ENCODE results near the gene RAP1A.
"Not testable (repeated sequence)": the region's sequence is repeated elsewhere in the genome, so short reads cannot be mapped to it uniquely, and the experiment has no call there.

The RAP1A gene

GRCh38 chr1:111735321-111735720 is 115.7 kb downstream of the RAP1A start:
- Mint-ChIP-seq H3K4me3 (no peak overlapping the region), H3K4me1 (peaks cover 31% of the 10 kb centered on the region), H3K27ac (no peak overlapping the region), H3K36me3 (no peaks in the 10 kb centered on the region), H3K9me3 (no peaks in the 10 kb centered on the region), H3K27me3 (peaks cover 9% of the 10 kb centered on the region)
- no peak for ATAC-seq

DNA sequence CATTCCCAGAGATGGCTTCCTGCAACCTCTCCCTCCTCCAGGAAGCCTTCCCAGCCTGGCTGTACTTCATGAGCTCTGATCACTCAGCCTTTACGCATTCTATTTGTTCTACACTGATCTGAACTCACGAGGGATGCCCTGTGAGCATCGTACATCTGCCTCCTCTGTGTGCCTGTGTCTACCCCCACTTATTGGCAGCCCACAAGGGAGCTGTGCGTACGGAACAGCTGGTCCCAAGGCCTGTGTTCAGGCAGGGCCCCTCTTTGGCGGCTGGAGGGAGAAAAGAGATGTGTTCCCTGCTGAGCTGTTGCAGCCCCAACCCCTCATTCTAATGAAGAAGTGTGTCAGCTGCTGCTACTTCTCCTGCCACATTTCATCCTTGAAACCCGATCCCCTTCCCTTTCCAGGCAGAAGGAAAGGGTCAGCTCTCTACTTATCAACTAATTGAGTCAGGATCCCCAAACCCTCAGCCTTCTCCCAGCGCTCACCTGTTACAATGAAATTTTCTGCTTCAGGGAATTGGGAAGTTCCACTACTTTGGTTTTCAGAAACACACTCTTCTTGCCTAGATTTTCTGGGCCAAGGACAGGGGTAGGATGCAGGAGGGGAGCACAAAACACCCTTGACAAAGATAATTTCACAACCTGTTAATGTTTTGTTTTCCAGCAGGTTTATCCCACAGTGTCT is 116.4 kb downstream of the RAP1A start:
- no peaks in the 10 kb centered on the region for H3K9me3 Mint-ChIP-seq
- no peaks in the 10 kb centered on the region for H3K36me3 Mint-ChIP-seq
- ATAC-seq: no peak
- peaks cover 37% of the 10 kb centered on the region for H3K4me1 Mint-ChIP-seq
- peaks cover 16% of the 10 kb centered on the region for H3K27me3 Mint-ChIP-seq
- no peak overlapping the region for H3K27ac Mint-ChIP-seq
- H3K4me3 Mint-ChIP-seq: no peak overlapping the region

GRCh38 chr1:111736548-111737215 is 117.1 kb downstream of the RAP1A start:
- Mint-ChIP-seq H3K36me3 (no peaks in the 10 kb centered on the region), H3K4me1 (peaks cover 37% of the 10 kb centered on the region), H3K27me3 (peaks cover 20% of the 10 kb centered on the region), H3K4me3 (no peak overlapping the region), H3K9me3 (no peaks in the 10 kb centered on the region), H3K27ac (no peak overlapping the region)
- no peak for ATAC-seq

- no peak for ATAC-seq
- H3K4me3 Mint-ChIP-seq: peak overlapping the region; percentile 95
- no peaks in the 10 kb centered on the region for H3K9me3 Mint-ChIP-seq
- H3K27me3 Mint-ChIP-seq: peaks cover 20% of the 10 kb centered on the region
- H3K4me1 Mint-ChIP-seq: peaks cover 37% of the 10 kb centered on the region
- H3K27ac Mint-ChIP-seq: peak overlapping the region; percentile 11
- H3K36me3 Mint-ChIP-seq: no peaks in the 10 kb centered on the region
These were observed 117.9 kb downstream of the RAP1A start for GRCh38 chr1:111737216-111738132.

GRCh38 chr1:111738133-111738435 is 118.5 kb downstream of the RAP1A start:
- Mint-ChIP-seq H3K9me3 (no peaks in the 10 kb centered on the region), H3K36me3 (no peaks in the 10 kb centered on the region), H3K4me3 (peak overlapping the region; percentile 95), H3K27ac (peak overlapping the region; percentile 11), H3K4me1 (peaks cover 36% of the 10 kb centered on the region), H3K27me3 (peaks cover 20% of the 10 kb centered on the region)
- ATAC-seq: no peak

DNA sequence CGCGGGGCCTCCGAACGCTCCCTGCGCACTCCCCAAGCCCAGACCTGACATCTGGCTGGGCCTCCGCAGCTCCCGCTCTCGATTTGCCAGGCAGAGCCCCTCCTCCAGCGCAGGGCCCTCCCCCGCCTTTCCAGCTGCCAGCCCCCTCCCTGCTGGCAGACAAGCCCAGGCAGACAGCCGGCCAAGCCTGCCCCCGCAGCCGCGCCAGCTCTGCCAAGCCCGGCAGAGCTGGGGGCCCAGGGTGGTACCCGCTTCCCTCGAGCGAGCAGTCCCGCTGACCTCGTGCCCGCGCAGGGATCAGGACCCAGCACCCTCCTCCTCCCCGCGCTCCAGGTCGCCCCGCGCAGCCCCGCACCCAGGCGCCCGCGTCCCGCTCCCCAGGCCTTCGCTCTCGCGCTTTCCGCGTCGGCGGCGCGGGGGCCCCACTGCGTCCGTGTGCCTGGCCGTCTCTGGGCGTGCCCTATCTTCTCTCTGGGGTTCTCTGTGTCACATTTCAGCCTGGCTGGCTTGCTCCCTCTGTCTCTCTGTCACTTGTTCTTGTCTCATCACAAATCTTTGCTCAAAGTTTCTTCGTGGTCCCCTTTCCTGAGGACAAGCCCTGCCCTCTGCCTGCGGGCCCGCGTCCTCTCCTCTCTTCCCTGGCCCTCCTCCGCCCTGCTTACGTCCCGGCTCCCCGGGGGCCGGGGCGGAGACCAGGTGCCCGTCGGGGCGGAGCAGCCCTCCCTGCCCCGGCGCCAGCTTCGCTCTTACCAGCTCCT is 119.0 kb downstream of the RAP1A start:
- Mint-ChIP-seq H3K36me3 (no peaks in the 10 kb centered on the region), H3K9me3 (no peaks in the 10 kb centered on the region), H3K27ac (peak overlapping the region; percentile 79), H3K4me1 (peaks cover 32% of the 10 kb centered on the region), H3K27me3 (peaks cover 20% of the 10 kb centered on the region), H3K4me3 (peak overlapping the region; percentile 95)
- peak; percentile 84 for ATAC-seq

DNA sequence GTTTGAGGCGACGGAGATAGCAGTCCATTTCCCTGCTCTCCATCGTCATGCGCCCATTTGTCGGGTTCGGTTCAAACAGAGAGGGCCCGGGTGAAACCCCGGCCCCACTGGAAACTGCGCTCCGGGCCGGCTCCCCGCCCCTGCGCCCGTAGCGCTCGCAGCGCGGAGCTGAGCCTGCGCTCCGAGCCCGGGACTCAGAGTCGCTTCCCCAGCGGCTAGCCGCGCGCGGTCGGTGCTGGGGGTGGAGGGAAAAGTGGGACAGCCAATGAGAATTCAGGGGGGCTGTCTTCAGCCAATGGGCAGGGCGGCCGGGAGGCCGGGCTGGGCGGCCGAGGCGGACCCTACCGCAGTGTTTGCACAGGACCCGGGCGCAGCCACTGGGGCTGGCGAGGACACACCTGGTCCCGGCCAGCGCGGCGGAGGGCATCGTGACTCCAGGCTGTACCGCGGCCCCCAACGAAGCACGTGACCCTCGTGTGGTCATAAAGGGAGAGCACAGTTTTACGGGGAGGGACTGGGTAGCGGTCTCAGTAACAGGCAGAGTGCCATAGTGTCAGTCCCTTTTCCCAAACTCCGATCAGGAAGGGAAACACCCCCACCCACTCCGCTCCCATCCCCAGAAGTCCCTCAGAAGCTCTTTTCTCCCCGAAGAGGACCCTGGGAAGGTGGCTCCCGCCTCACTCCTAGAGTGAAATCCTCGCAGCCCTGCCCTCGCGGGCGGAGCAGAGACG is 119.8 kb downstream of the RAP1A start, which contains the start of gene INKA2:
Gene INKA2, minus strand, starts transcription at position 202 of the 731 bp plus-strand sequence. Its CDS starts 153 bp downstream, at position 49.
- Mint-ChIP-seq H3K4me1 (peaks cover 32% of the 10 kb centered on the region), H3K27ac (peak within 1 kb of the TSS; percentile 79), H3K27me3 (peaks cover 20% of the 10 kb centered on the region), H3K4me3 (peak within 1 kb of the TSS; percentile 95), H3K36me3 (no peaks in the 10 kb centered on the region), H3K9me3 (no peaks in the 10 kb centered on the region)
- ATAC-seq: peak; percentile 93

DNA sequence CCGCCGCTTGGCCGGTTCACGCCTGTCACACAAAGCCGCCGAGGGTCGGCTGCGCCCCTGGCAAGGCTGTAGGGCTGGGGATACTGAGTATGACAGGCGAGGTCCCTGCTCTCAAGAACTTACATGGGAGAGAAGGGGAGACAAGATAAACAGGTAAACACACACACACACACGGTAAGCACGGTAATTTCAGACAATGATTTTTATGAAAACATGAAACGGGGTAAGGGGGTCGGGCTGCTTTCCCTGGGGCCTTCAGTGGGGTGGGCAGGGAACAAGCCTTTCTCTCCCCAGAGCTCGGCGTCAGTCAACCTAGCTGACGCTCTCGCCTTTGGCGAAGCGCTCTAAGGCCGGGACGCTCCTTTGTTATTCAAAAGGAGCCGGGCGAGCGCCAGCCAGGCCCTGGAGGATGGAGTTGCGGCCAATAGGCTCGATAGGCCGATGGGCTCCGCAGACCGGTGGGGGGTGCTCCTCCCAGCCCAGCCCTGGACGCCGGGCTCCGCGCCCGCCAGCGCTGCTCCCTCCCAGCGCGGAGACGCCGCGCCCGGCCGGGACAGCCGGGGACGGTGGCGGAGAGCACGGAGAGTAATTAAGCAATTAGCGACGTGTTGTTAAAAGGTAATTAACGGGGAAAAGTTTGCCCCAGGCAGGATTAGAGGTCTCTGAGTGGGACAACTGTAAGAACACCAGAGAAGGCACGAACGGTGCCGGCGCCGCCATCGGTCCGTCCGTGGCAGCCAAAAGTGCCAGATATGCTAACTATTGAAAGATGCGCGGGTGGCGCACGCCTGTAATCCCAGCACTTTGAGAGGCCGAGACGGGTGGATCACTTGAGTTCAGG is 120.6 kb downstream of the RAP1A start:
- Mint-ChIP-seq H3K27ac (peak overlapping the region; percentile 79), H3K27me3 (peaks cover 20% of the 10 kb centered on the region), H3K9me3 (no peaks in the 10 kb centered on the region), H3K4me1 (peaks cover 32% of the 10 kb centered on the region), H3K4me3 (peak overlapping the region; percentile 95), H3K36me3 (no peaks in the 10 kb centered on the region)
- no peak for ATAC-seq

DNA sequence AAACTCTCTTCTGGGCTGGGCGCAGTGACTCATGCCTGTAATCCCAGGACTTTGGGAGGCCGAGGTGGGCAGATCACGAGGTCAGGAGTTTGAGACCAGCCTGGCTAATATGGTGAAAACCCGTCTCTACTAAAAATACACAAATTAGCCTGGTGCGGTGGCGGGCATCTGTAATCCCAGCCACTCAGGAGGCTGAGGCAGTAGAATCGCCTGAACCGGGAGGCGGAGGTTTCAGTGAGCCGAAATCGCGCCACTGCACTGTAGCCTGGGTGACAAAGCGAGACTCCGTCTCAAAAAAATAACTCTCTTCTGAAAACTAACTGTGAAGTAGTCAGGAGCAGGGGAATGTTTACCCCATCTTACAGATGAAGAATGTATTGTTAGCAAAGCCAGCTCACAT is 122.7 kb downstream of the RAP1A start:
- Mint-ChIP-seq H3K27me3 (peaks cover 20% of the 10 kb centered on the region), H3K4me1 (peaks cover 33% of the 10 kb centered on the region)
- H3K36me3 Mint-ChIP-seq, H3K4me3 Mint-ChIP-seq, H3K27ac Mint-ChIP-seq, H3K9me3 Mint-ChIP-seq, ATAC-seq: not testable (repeated sequence)

DNA sequence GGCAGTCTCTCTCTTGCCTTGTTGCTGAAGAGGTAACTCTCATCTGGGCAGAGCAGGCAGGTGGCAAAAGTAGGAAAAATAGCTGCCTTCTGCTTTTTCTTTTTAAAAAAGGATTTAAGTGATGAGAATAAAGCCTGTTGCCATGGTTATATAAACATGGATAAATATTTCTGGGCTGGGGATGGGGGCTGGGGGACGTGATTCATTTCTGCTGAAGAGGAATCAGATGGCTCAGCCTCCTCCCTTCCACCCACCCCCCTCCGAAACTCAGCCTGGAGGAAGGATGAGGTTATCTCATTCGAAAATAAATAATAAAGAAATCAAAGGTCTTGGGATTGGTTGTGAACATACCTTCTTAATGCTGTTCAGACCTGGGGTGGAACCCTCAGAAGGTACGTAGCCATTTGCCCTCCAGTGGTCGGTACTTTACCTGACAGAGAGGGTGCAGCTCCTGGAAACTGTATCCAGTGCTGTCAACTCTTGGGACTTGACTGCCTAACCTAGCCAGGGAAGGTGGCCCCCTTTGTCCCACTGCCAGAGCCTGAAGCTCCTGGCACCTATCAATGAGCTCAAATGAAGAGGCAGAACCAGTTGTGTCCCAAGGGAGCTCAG is 123.5 kb downstream of the RAP1A start:
- Mint-ChIP-seq H3K36me3 (no peaks in the 10 kb centered on the region), H3K9me3 (no peaks in the 10 kb centered on the region), H3K27ac (no peak overlapping the region), H3K4me3 (no peak overlapping the region), H3K27me3 (peaks cover 20% of the 10 kb centered on the region), H3K4me1 (peaks cover 30% of the 10 kb centered on the region)
- no peak for ATAC-seq

- Mint-ChIP-seq H3K4me1 (peaks cover 24% of the 10 kb centered on the region), H3K9me3 (no peaks in the 10 kb centered on the region), H3K27ac (no peak overlapping the region), H3K4me3 (no peak overlapping the region), H3K27me3 (peaks cover 20% of the 10 kb centered on the region), H3K36me3 (no peaks in the 10 kb centered on the region)
- ATAC-seq: no peak
These were observed 124.1 kb downstream of the RAP1A start for GRCh38 chr1:111743679-111744101.

GRCh38 chr1:111745675-111746613 is 126.4 kb downstream of the RAP1A start:
- peaks cover 6% of the 10 kb centered on the region for H3K4me1 Mint-ChIP-seq
- H3K4me3 Mint-ChIP-seq: no peak overlapping the region
- peaks cover 4% of the 10 kb centered on the region for H3K27me3 Mint-ChIP-seq
- ATAC-seq: no peak
- H3K36me3 Mint-ChIP-seq: no peaks in the 10 kb centered on the region
- H3K9me3 Mint-ChIP-seq: no peaks in the 10 kb centered on the region
- H3K27ac Mint-ChIP-seq: no peak overlapping the region
